WTC11 (cell line): ENCODE measurements around the gene INTS11. TPM values are rescaled to one million over a fixed set of nuclear protein-coding genes. Genes with fewer than 3 reads are reported as not detected.

Experiments
- ELF4 ChIP-seq: sonication (generic); formaldehyde crosslinking; IDR thresholded peaks from 2 replicates; pipeline ENCODE4 v1.8.1; 2022; ENCODE audit warnings: low read depth, mild to moderate bottlenecking, moderate library complexity, missing genetic modification reagents
- GABPB1 ChIP-seq: sonication (generic); formaldehyde crosslinking; IDR thresholded peaks from 2 replicates; pipeline ENCODE4 v1.8.1; 2023; ENCODE audit warnings: mild to moderate bottlenecking, missing genetic modification reagents
- TEAD1 ChIP-seq: sonication (generic); formaldehyde crosslinking; IDR thresholded peaks from 2 replicates; pipeline ENCODE4 v1.8.0; 2022; ENCODE audit warnings: mild to moderate bottlenecking, missing genetic modification reagents
- ZNF423 ChIP-seq: fragments of 250-450 bp; sonication (Bioruptor Pico); IDR thresholded peaks from 2 replicates; pipeline ENCODE4 v2.1.2; 2022; ENCODE audit warnings: mild to moderate bottlenecking, moderate library complexity
- total RNA-seq: library from RNA; stranded (reverse); gene quantifications from 3 replicates; pipeline ENCODE4 v1.2.3, GENCODE V29; 2021
- TF ChIP-seq, protein P1 (sequence below): sonication (generic); formaldehyde crosslinking; IDR thresholded peaks from 2 replicates; pipeline ENCODE4 v1.8.0; 2023; ENCODE audit warnings: mild to moderate bottlenecking, missing genetic modification reagents
- TF ChIP-seq, protein P2 (sequence below): sonication (generic); formaldehyde crosslinking; IDR thresholded peaks from 2 replicates; pipeline ENCODE4 v1.8.1; 2022; ENCODE audit warnings: low read depth, missing genetic modification reagents, borderline replicate concordance
- TF ChIP-seq, protein P3 (sequence below): sonication (generic); formaldehyde crosslinking; IDR thresholded peaks from 2 replicates; pipeline ENCODE4 v1.8.0; 2022; ENCODE audit warnings: missing genetic modification reagents
- TF ChIP-seq, protein P4 (sequence below): sonication (generic); formaldehyde crosslinking; IDR thresholded peaks from 2 replicates; pipeline ENCODE4 v1.8.0; 2023; ENCODE audit warnings: missing genetic modification reagents, mild to moderate bottlenecking, borderline replicate concordance
- TF ChIP-seq, protein P5 (sequence below): sonication (generic); formaldehyde crosslinking; IDR thresholded peaks from 2 replicates; pipeline ENCODE4 v1.8.1; 2022; ENCODE audit warnings: low read depth, mild to moderate bottlenecking, moderate library complexity, missing genetic modification reagents, borderline replicate concordance
- TF ChIP-seq, protein P6 (sequence below): sonication (generic); formaldehyde crosslinking; IDR thresholded peaks from 2 replicates; pipeline ENCODE4 v1.8.0; 2022; ENCODE audit warnings: mild to moderate bottlenecking, missing genetic modification reagents
- TF ChIP-seq, protein P7 (sequence below): fragments of 250-450 bp; sonication (Bioruptor Pico); IDR thresholded peaks from 2 replicates; pipeline ENCODE4 v2.1.2; 2022; ENCODE audit warnings: mild to moderate bottlenecking, moderate library complexity
- TF ChIP-seq, protein P8 (sequence below): fragments of 250-450 bp; sonication (Bioruptor Pico); IDR thresholded peaks from 2 replicates; pipeline ENCODE4 v1.9.0; 2021; ENCODE audit warnings: mild to moderate bottlenecking

The INTS11 gene
- total RNA-seq, 1 experiment from 2014 or later: 170 TPM

DNA sequence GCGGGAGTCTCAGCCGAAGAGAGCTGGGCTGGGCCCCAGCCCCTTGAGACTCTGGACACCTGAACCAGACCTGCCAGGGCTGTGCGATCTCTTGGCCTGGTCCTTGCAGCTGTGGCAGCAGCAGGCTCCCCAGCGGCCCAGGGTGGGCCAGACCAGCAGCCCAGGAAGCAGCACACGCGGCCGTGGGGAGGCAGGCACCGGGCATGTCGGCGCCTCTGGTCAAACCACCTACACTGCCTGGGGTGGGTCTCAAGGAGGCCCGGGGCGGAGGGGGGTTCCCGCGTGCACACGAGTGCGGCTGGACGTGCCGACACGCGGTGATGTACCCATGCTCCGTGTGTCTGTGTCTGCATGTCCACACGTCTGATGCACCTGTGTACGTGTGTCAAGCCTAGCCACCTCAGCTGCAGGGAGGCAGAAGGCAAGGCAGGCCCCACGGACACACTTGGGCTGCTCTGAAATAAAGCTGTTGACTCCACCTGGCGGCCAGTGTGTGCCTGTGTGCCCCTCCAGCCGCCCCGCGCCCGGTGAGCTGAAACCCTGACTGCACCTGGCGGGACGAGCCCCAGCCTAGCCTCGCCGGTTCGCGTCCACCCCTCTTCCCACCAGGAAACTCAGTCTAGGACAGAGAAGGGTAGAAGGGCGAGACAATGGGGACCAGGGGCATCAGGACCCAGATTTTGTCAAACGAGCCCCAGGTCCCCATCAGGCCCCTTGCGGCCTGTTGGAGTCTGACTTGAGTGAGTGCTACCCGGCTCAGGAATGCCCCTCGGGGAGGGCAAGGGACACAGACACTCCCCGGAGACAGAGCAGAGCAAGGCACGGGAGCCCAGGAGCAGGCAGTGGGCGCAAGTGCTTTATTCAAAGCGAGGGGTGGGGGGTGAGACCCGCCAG, 32.7 kb downstream of the INTS11 start (continued):
- TF ChIP-seq, protein P1, sequence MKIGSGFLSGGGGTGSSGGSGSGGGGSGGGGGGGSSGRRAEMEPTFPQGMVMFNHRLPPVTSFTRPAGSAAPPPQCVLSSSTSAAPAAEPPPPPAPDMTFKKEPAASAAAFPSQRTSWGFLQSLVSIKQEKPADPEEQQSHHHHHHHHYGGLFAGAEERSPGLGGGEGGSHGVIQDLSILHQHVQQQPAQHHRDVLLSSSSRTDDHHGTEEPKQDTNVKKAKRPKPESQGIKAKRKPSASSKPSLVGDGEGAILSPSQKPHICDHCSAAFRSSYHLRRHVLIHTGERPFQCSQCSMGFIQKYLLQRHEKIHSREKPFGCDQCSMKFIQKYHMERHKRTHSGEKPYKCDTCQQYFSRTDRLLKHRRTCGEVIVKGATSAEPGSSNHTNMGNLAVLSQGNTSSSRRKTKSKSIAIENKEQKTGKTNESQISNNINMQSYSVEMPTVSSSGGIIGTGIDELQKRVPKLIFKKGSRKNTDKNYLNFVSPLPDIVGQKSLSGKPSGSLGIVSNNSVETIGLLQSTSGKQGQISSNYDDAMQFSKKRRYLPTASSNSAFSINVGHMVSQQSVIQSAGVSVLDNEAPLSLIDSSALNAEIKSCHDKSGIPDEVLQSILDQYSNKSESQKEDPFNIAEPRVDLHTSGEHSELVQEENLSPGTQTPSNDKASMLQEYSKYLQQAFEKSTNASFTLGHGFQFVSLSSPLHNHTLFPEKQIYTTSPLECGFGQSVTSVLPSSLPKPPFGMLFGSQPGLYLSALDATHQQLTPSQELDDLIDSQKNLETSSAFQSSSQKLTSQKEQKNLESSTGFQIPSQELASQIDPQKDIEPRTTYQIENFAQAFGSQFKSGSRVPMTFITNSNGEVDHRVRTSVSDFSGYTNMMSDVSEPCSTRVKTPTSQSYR (CRISPR knock-in tag): no peak
- TF ChIP-seq TEAD1 (CRISPR knock-in tag): no peak
- TF ChIP-seq, protein P2, sequence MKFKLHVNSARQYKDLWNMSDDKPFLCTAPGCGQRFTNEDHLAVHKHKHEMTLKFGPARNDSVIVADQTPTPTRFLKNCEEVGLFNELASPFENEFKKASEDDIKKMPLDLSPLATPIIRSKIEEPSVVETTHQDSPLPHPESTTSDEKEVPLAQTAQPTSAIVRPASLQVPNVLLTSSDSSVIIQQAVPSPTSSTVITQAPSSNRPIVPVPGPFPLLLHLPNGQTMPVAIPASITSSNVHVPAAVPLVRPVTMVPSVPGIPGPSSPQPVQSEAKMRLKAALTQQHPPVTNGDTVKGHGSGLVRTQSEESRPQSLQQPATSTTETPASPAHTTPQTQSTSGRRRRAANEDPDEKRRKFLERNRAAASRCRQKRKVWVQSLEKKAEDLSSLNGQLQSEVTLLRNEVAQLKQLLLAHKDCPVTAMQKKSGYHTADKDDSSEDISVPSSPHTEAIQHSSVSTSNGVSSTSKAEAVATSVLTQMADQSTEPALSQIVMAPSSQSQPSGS: no peak
- TF ChIP-seq GABPB1 (CRISPR knock-in tag): no peak
- TF ChIP-seq, protein P3, sequence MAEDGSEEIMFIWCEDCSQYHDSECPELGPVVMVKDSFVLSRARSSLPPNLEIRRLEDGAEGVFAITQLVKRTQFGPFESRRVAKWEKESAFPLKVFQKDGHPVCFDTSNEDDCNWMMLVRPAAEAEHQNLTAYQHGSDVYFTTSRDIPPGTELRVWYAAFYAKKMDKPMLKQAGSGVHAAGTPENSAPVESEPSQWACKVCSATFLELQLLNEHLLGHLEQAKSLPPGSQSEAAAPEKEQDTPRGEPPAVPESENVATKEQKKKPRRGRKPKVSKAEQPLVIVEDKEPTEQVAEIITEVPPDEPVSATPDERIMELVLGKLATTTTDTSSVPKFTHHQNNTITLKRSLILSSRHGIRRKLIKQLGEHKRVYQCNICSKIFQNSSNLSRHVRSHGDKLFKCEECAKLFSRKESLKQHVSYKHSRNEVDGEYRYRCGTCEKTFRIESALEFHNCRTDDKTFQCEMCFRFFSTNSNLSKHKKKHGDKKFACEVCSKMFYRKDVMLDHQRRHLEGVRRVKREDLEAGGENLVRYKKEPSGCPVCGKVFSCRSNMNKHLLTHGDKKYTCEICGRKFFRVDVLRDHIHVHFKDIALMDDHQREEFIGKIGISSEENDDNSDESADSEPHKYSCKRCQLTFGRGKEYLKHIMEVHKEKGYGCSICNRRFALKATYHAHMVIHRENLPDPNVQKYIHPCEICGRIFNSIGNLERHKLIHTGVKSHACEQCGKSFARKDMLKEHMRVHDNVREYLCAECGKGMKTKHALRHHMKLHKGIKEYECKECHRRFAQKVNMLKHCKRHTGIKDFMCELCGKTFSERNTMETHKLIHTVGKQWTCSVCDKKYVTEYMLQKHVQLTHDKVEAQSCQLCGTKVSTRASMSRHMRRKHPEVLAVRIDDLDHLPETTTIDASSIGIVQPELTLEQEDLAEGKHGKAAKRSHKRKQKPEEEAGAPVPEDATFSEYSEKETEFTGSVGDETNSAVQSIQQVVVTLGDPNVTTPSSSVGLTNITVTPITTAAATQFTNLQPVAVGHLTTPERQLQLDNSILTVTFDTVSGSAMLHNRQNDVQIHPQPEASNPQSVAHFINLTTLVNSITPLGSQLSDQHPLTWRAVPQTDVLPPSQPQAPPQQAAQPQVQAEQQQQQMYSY (CRISPR knock-in tag): no peak
- TF ChIP-seq, protein P4, sequence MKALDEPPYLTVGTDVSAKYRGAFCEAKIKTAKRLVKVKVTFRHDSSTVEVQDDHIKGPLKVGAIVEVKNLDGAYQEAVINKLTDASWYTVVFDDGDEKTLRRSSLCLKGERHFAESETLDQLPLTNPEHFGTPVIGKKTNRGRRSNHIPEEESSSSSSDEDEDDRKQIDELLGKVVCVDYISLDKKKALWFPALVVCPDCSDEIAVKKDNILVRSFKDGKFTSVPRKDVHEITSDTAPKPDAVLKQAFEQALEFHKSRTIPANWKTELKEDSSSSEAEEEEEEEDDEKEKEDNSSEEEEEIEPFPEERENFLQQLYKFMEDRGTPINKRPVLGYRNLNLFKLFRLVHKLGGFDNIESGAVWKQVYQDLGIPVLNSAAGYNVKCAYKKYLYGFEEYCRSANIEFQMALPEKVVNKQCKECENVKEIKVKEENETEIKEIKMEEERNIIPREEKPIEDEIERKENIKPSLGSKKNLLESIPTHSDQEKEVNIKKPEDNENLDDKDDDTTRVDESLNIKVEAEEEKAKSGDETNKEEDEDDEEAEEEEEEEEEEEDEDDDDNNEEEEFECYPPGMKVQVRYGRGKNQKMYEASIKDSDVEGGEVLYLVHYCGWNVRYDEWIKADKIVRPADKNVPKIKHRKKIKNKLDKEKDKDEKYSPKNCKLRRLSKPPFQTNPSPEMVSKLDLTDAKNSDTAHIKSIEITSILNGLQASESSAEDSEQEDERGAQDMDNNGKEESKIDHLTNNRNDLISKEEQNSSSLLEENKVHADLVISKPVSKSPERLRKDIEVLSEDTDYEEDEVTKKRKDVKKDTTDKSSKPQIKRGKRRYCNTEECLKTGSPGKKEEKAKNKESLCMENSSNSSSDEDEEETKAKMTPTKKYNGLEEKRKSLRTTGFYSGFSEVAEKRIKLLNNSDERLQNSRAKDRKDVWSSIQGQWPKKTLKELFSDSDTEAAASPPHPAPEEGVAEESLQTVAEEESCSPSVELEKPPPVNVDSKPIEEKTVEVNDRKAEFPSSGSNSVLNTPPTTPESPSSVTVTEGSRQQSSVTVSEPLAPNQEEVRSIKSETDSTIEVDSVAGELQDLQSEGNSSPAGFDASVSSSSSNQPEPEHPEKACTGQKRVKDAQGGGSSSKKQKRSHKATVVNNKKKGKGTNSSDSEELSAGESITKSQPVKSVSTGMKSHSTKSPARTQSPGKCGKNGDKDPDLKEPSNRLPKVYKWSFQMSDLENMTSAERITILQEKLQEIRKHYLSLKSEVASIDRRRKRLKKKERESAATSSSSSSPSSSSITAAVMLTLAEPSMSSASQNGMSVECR (CRISPR knock-in tag): no peak
- TF ChIP-seq, protein P5, sequence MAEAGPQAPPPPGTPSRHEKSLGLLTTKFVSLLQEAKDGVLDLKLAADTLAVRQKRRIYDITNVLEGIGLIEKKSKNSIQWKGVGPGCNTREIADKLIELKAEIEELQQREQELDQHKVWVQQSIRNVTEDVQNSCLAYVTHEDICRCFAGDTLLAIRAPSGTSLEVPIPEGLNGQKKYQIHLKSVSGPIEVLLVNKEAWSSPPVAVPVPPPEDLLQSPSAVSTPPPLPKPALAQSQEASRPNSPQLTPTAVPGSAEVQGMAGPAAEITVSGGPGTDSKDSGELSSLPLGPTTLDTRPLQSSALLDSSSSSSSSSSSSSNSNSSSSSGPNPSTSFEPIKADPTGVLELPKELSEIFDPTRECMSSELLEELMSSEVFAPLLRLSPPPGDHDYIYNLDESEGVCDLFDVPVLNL (CRISPR knock-in tag): no peak
- TF ChIP-seq ELF4 (CRISPR knock-in tag): no peak
- TF ChIP-seq, protein P6, sequence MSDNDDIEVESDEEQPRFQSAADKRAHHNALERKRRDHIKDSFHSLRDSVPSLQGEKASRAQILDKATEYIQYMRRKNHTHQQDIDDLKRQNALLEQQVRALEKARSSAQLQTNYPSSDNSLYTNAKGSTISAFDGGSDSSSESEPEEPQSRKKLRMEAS: 0 out of 2 replicates have a peak, but pooled peaks have one; percentile 30
- TF ChIP-seq ZNF423 (CRISPR knock-in tag): no peak
- TF ChIP-seq, protein P7, sequence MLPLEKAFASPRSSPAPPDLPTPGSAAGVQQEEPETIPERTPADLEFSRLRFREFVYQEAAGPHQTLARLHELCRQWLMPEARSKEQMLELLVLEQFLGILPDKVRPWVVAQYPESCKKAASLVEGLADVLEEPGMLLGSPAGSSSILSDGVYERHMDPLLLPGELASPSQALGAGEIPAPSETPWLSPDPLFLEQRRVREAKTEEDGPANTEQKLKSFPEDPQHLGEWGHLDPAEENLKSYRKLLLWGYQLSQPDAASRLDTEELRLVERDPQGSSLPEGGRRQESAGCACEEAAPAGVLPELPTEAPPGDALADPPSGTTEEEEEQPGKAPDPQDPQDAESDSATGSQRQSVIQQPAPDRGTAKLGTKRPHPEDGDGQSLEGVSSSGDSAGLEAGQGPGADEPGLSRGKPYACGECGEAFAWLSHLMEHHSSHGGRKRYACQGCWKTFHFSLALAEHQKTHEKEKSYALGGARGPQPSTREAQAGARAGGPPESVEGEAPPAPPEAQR (CRISPR knock-in tag): no peak
- TF ChIP-seq, protein P8, sequence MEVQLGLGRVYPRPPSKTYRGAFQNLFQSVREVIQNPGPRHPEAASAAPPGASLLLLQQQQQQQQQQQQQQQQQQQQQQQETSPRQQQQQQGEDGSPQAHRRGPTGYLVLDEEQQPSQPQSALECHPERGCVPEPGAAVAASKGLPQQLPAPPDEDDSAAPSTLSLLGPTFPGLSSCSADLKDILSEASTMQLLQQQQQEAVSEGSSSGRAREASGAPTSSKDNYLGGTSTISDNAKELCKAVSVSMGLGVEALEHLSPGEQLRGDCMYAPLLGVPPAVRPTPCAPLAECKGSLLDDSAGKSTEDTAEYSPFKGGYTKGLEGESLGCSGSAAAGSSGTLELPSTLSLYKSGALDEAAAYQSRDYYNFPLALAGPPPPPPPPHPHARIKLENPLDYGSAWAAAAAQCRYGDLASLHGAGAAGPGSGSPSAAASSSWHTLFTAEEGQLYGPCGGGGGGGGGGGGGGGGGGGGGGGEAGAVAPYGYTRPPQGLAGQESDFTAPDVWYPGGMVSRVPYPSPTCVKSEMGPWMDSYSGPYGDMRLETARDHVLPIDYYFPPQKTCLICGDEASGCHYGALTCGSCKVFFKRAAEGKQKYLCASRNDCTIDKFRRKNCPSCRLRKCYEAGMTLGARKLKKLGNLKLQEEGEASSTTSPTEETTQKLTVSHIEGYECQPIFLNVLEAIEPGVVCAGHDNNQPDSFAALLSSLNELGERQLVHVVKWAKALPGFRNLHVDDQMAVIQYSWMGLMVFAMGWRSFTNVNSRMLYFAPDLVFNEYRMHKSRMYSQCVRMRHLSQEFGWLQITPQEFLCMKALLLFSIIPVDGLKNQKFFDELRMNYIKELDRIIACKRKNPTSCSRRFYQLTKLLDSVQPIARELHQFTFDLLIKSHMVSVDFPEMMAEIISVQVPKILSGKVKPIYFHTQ (CRISPR knock-in tag): no peak
